Neural crest cell (in vitro differentiated cells): ENCODE measurements around the gene RND1. TPM values are rescaled to one million over a fixed set of nuclear protein-coding genes. Genes with fewer than 3 reads are reported as not detected.
A peak's percentile ranks its signal among the peaks of the same experiment; 100 is the strongest.
"Not testable (repeated sequence)": the region's sequence is repeated elsewhere in the genome, so short reads cannot be mapped to it uniquely, and the experiment has no call there.

ENCODE experiments used
- DNase-seq: peaks from one replicate; pipeline ENCODE4 v3.0.0; 2021; ENCODE audit warnings: low read depth, mixed read lengths, low spot score
- H3K27ac Mint-ChIP-seq: one replicate; pipeline ENCODE4 v1.8.0; 2021; ENCODE audit warnings: mild to moderate bottlenecking, mixed read lengths; ENCODE audit not compliant: unreplicated experiment
- H3K27me3 Mint-ChIP-seq: 2 replicates; pipeline ENCODE4 v1.8.0; 2021; ENCODE audit warnings: low read depth, mild to moderate bottlenecking, mixed read lengths
- H3K36me3 Mint-ChIP-seq: 2 replicates; pipeline ENCODE4 v1.8.0; 2021; ENCODE audit warnings: low read depth, mild to moderate bottlenecking, mixed read lengths
- H3K4me1 Mint-ChIP-seq: 2 replicates; pipeline ENCODE4 v1.8.0; 2021; ENCODE audit warnings: mixed read lengths
- H3K4me3 Mint-ChIP-seq: one replicate; pipeline ENCODE4 v1.8.0; 2021; ENCODE audit warnings: mild to moderate bottlenecking, mixed read lengths
- H3K9me3 Mint-ChIP-seq: 2 replicates; pipeline ENCODE4 v1.8.0; 2021; ENCODE audit warnings: mixed read lengths
- CTCF ChIP-seq: fragments of 200-600 bp; sonication (generic); conservative IDR thresholded peaks from 2 replicates; pipeline ENCODE4 v1.5.0; 2021; ENCODE audit warnings: antibody characterized with exemption, mild to moderate bottlenecking
- total RNA-seq: library from RNA; stranded (reverse); gene quantifications from 2 replicates; pipeline ENCODE4 v1.2.1, GENCODE V29; 2021

The RND1 gene
- total RNA-seq, 1 donor from 2014 or later = 4.2 TPM

- H3K36me3 Mint-ChIP-seq = no peaks in the 10 kb centered on the region
- peak overlapping the region; percentile 95 for H3K4me3 Mint-ChIP-seq
- peak overlapping the region; percentile 83 for H3K27ac Mint-ChIP-seq
- H3K27me3 Mint-ChIP-seq = no peaks in the 10 kb centered on the region
- DNase-seq = peak; percentile 98
- H3K4me1 Mint-ChIP-seq = peaks cover 35% of the 10 kb centered on the region
- no peaks in the 10 kb centered on the region for H3K9me3 Mint-ChIP-seq
- peak; percentile 93 for TF ChIP-seq CTCF
Measured at GRCh38 chr12:48852734-48853688, 12.7 kb downstream of the RND1 start.

DNA sequence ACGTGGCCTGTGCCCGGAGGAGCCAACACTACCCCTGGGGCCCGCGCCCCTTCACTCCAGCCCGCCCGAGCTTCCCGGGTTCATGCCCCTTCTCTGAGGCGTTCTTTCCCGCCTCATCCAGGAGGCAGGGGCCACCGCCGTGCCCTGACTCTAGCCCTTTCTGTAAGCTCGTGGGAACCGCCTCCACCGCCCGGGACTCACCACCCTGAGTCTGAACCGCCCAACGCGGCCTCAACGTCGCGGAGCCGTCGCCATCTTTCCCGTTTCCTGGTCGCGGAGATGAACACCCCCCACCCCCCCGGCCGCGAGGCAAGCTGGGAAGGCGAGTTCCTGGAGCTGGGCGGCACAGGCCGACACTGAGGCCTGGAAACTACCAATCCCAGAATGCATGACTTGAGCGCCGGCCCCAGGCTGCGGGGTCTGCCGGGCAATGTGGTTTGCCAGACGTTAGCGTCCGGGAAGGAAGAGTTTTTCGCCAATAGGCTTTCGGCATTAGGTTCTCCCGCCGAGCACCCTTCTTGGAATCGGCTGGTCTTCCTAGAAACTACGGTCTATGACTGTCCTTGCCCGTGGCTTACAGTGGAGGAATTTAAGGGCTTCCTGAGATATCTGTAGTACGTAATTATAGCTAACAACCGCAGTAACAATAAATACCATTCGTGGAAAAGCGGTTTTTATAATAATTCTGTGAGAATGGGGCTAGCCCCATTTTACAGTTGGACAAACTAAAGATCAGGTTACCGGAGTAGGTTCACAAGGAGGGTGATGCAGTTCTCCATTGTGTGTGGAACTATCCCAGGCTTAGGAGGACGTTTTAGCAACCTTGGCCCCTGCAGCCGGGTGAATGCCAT, 13.6 kb downstream of the RND1 start, which contains the start of gene DDX23:
Gene DDX23, minus strand, starts transcription at position 281 of the 851 bp plus-strand sequence. CDS start 6,381 bp downstream, outside the sequence.
- no peaks in the 10 kb centered on the region for H3K9me3 Mint-ChIP-seq
- peaks cover 35% of the 10 kb centered on the region for H3K4me1 Mint-ChIP-seq
- no peak for TF ChIP-seq CTCF
- H3K27ac Mint-ChIP-seq = peak within 1 kb of the TSS; percentile 99
- H3K4me3 Mint-ChIP-seq = peak within 1 kb of the TSS; percentile 95
- peak; percentile 80 for DNase-seq
- no peaks in the 10 kb centered on the region for H3K36me3 Mint-ChIP-seq
- H3K27me3 Mint-ChIP-seq = no peaks in the 10 kb centered on the region

DNA sequence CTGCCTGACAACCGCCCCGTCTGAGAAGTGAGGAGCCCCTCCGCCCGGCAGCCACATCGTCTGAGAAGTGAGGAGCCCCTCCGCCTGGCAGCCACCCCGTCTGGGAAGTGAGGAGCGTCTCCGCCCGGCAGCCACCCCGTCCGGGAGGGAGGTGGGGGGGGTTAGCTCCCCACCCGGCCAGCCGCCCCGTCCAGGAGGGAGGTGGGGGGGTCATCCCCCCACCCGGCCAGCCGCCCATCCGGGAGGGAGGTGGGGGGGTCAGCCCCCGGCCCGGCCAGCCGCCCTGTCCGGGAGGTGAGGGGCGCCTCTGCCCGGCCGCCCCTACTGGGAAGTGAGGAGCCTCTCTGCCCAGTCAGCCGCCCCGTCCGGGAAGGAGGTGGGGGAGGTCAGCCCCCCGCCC, 23.6 kb downstream of the RND1 start:
- H3K9me3 Mint-ChIP-seq = not testable (repeated sequence)
- peaks cover 38% of the 10 kb centered on the region for H3K36me3 Mint-ChIP-seq

GRCh38 chr12:48838048-48838447, 27.6 kb downstream of the RND1 start:
- H3K4me3 Mint-ChIP-seq = no peak overlapping the region
- H3K9me3 Mint-ChIP-seq = no peaks in the 10 kb centered on the region
- DNase-seq = no peak
- H3K27ac Mint-ChIP-seq = no peak overlapping the region
- H3K27me3 Mint-ChIP-seq = no peaks in the 10 kb centered on the region
- H3K36me3 Mint-ChIP-seq = peaks cover 35% of the 10 kb centered on the region
- TF ChIP-seq CTCF = no peak
- no peaks in the 10 kb centered on the region for H3K4me1 Mint-ChIP-seq

More for the DNA sequence above, 23.6 kb downstream of the RND1 start:
- not testable (repeated sequence) for H3K4me1 Mint-ChIP-seq, DNase-seq, H3K27me3 Mint-ChIP-seq, H3K27ac Mint-ChIP-seq, H3K4me3 Mint-ChIP-seq

GRCh38 chr12:48832321-48833060, 33.2 kb downstream of the RND1 start:
- Mint-ChIP-seq H3K36me3 (peaks cover 25% of the 10 kb centered on the region), H3K9me3 (no peaks in the 10 kb centered on the region), H3K4me1 (no peaks in the 10 kb centered on the region), H3K27ac (no peak overlapping the region), H3K4me3 (no peak overlapping the region), H3K27me3 (no peaks in the 10 kb centered on the region)
- TF ChIP-seq CTCF = no peak
- no peak for DNase-seq
